ACHN (cell line): ENCODE measurements around the gene ABLIM2.
"Not testable (repeated sequence)": the region's sequence is repeated elsewhere in the genome, so short reads cannot be mapped to it uniquely, and the experiment has no call there.

ENCODE experiments used
- DNase-seq: peaks from one replicate; pipeline ENCODE4 v3.0.0-alpha.2; 2015
- in situ Hi-C: cut with HindIII; loops from 2 replicates; pipeline ENCODE4 v1.10.0; 2017; ENCODE audit warnings: low sequenced_read_pairs, low pct_ligation_motif_present, low pct_unique_long_range_greater_than_20kb

ABLIM2 gene

GRCh38 chr4:8148785-8149435 lies 9.7 kb downstream of the ABLIM2 start:
- in situ Hi-C loops, result no loop called here
- DNase-seq, result no peak

GRCh38 chr4:8148159-8148558 lies 10.5 kb downstream of the ABLIM2 start:
- in situ Hi-C loops, result no loop called here
- no peak for DNase-seq

- in situ Hi-C loops, result no loop called here
- no peak for DNase-seq
Measured at GRCh38 chr4:8147231-8147970, 11.2 kb downstream of the ABLIM2 start.

- DNase-seq, result no peak
Measured at GRCh38 chr4:8146157-8146556, 12.5 kb downstream of the ABLIM2 start.

GRCh38 chr4:8144359-8144758 lies 14.3 kb downstream of the ABLIM2 start:
- in situ Hi-C loops, result no loop called here
- DNase-seq, result no peak

More at GRCh38 chr4:8146157-8146556, 12.5 kb downstream of the ABLIM2 start:
- in situ Hi-C loops, result no loop called here

GRCh38 chr4:8143392-8144140 lies 15.0 kb downstream of the ABLIM2 start:
- in situ Hi-C loops, result no loop called here
- DNase-seq, result no peak

- in situ Hi-C loops, result no loop called here
- no peak for DNase-seq
Measured at GRCh38 chr4:8142556-8142955, 16.1 kb downstream of the ABLIM2 start.

GRCh38 chr4:8141935-8142334 lies 16.7 kb downstream of the ABLIM2 start:
- in situ Hi-C loops, result no loop called here
- DNase-seq, result no peak

GRCh38 chr4:8140915-8141314 lies 17.7 kb downstream of the ABLIM2 start:
- in situ Hi-C loops, result no loop called here
- DNase-seq, result no peak

GRCh38 chr4:8139726-8140125 lies 18.9 kb downstream of the ABLIM2 start:
- in situ Hi-C loops, DNase-seq: not testable (repeated sequence)

GRCh38 chr4:8136972-8137710 lies 21.5 kb downstream of the ABLIM2 start:
- in situ Hi-C loops, result no loop called here

GRCh38 chr4:8136529-8136928 lies 22.1 kb downstream of the ABLIM2 start:
- DNase-seq, result no peak
- in situ Hi-C loops, result no loop called here

More at GRCh38 chr4:8136972-8137710, 21.5 kb downstream of the ABLIM2 start:
- no peak for DNase-seq

- in situ Hi-C loops, result no loop called here
- DNase-seq, result no peak
Measured at GRCh38 chr4:8135666-8136065, 22.9 kb downstream of the ABLIM2 start.

- DNase-seq, result no peak
- in situ Hi-C loops, result no loop called here
Measured at GRCh38 chr4:8133897-8134563, 24.6 kb downstream of the ABLIM2 start.

- in situ Hi-C loops, result no loop called here
- no peak for DNase-seq
Measured at GRCh38 chr4:8132947-8133705, 25.5 kb downstream of the ABLIM2 start.

GRCh38 chr4:8132400-8132799 lies 26.2 kb downstream of the ABLIM2 start:
- DNase-seq, result no peak
- in situ Hi-C loops, result no loop called here

GRCh38 chr4:8131826-8132225 lies 26.8 kb downstream of the ABLIM2 start:
- DNase-seq, result no peak
- in situ Hi-C loops, result no loop called here

- no peak for DNase-seq
- in situ Hi-C loops, result no loop called here
Measured at GRCh38 chr4:8131210-8131609, 27.4 kb downstream of the ABLIM2 start.
